ENCODE measurements around the gene TRAF4. TPM values are rescaled to one million over a fixed set of nuclear protein-coding genes. Genes with fewer than 3 reads are reported as not detected.

Gene TRAF4
- polyA plus RNA-seq, 1 donor from 2014 or later: 139 TPM

GRCh38 chr17:28744104-28744971 is 527 bp downstream of the TRAF4 start:
- no peaks in the 10 kb centered on the region for H3K9me3 ChIP-seq (ENCODE audit: low read length)
- H3K36me3 ChIP-seq (ENCODE audit: insufficient read depth, low read length): peaks cover 16% of the 10 kb centered on the region
- peak overlapping the region; percentile 97 for H3K27ac ChIP-seq (ENCODE audit: low read length)
- peaks cover 4% of the 10 kb centered on the region for H3F3A ChIP-seq (ENCODE audit: insufficient read depth, low read length, poor library complexity, severe bottlenecking)
- H4K20me1 ChIP-seq (ENCODE audit: insufficient read depth): peaks cover 18% of the 10 kb centered on the region
- H3K9me2 ChIP-seq (ENCODE audit: insufficient read depth, low read length): no peaks in the 10 kb centered on the region
- peak overlapping the region; percentile 99 for H3K9ac ChIP-seq (ENCODE audit: low read length)
- TF ChIP-seq SMC3 (conservative IDR thresholded peaks at IDR 0.05; ENCODE audit: poor library complexity) (peak; percentile 3), RAD21 (conservative IDR thresholded peaks at IDR 0.05) (no peak), CTCF (IDR thresholded peaks at IDR 0.05; ENCODE audit: poor library complexity, severe bottlenecking) (peak; percentile 5), REST (IDR thresholded peaks at IDR 0.05; ENCODE audit: borderline replicate concordance) (peak; percentile 25), POLR2AphosphoS5 (IDR thresholded peaks at IDR 0.05) (peak; percentile 19), TAF1 (IDR thresholded peaks at IDR 0.05; ENCODE audit: low read depth) (peak; percentile 15)
- peak overlapping the region; percentile 92 for H3K4me2 ChIP-seq (ENCODE audit: low read length)
- no peaks in the 10 kb centered on the region for H3K27me3 ChIP-seq (ENCODE audit: insufficient read depth, low read depth, low read length)
- no peak overlapping the region for H2AFZ ChIP-seq (ENCODE audit: low read depth, low read length)
- peaks cover 32% of the 10 kb centered on the region for H3K79me2 ChIP-seq (replicated peaks; ENCODE audit: insufficient read depth, low read length)
- peak overlapping the region; percentile 84 for H3K4me3 ChIP-seq (ENCODE audit: low read length)

GRCh38 chr17:28744972-28745785 is 1.4 kb downstream of the TRAF4 start:
- peak overlapping the region; percentile 92 for H3K4me2 ChIP-seq (ENCODE audit: low read length)
- H3K4me3 ChIP-seq (ENCODE audit: low read length): peak overlapping the region; percentile 84
- peak overlapping the region; percentile 99 for H3K9ac ChIP-seq (ENCODE audit: low read length)
- peaks cover 17% of the 10 kb centered on the region for H3K36me3 ChIP-seq (ENCODE audit: insufficient read depth, low read length)
- H3K9me2 ChIP-seq (ENCODE audit: insufficient read depth, low read length): no peaks in the 10 kb centered on the region
- peaks cover 4% of the 10 kb centered on the region for H3F3A ChIP-seq (ENCODE audit: insufficient read depth, low read length, poor library complexity, severe bottlenecking)
- peaks cover 33% of the 10 kb centered on the region for H3K79me2 ChIP-seq (replicated peaks; ENCODE audit: insufficient read depth, low read length)
- H3K27ac ChIP-seq (ENCODE audit: low read length): peak overlapping the region; percentile 97
- peaks cover 19% of the 10 kb centered on the region for H4K20me1 ChIP-seq (ENCODE audit: insufficient read depth)
- no peaks in the 10 kb centered on the region for H3K27me3 ChIP-seq (ENCODE audit: insufficient read depth, low read depth, low read length)
- no peak for TF ChIP-seq REST (IDR thresholded peaks at IDR 0.05; ENCODE audit: borderline replicate concordance)
- H2AFZ ChIP-seq (ENCODE audit: low read depth, low read length): no peak overlapping the region
- H3K9me3 ChIP-seq (ENCODE audit: low read length): no peaks in the 10 kb centered on the region

All from neural cell (in vitro differentiated cells).